ENCODE results near the gene FAT4. TPM values are rescaled to one million over a fixed set of nuclear protein-coding genes. Genes with fewer than 3 reads are reported as not detected.

Gene FAT4
- total and polyA plus RNA-seq, 9 of the 15 experiments (the other 6 are each of a cell fraction or from before 2014, with no cell fraction given): 0.01 TPM; not detected in 8

DNA sequence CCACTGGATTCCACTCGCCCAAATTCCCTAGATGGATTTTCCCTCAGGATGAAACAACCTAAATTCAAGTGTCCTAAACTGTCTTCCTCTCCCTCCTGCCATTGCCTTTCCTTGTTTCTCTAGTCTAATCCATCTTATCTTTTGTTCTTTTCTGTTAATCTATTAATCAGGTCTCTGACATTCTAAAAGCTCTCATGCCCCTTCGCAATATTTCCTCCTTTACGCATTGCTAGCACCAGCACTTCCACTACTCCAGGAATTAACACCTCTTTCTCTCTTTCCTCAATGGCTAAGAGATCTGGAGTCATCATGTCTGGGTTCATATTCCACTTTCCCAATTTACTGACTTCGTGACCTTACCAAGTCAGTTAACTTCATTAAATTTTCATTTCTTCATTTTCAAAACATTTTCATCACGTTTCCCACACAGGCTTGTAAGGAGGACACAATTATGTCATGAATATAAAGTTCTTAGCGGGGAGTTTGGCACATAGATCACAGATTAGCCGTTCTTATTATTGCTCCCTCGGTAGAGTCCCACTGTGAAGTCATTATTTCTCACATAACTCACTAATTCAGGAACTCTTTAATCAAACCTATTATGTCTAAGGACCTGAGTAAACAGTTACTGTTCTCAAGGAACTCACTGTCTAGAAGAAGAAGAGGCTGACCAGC, 45.3 kb downstream of the FAT4 start:
- intact Hi-C loops (cut with micrococcal nuclease): no loop called here
- H3K4me3 ChIP-seq: no peak overlapping the region
- H3K27ac ChIP-seq (ENCODE audit: extremely low read depth, low read depth, low read length): no peak overlapping the region
- TF ChIP-seq ZBTB49 (CRISPR knock-in tag; IDR thresholded peaks at IDR 0.05; ENCODE audit: borderline replicate concordance): no peak
- TF ChIP-seq, protein P1, sequence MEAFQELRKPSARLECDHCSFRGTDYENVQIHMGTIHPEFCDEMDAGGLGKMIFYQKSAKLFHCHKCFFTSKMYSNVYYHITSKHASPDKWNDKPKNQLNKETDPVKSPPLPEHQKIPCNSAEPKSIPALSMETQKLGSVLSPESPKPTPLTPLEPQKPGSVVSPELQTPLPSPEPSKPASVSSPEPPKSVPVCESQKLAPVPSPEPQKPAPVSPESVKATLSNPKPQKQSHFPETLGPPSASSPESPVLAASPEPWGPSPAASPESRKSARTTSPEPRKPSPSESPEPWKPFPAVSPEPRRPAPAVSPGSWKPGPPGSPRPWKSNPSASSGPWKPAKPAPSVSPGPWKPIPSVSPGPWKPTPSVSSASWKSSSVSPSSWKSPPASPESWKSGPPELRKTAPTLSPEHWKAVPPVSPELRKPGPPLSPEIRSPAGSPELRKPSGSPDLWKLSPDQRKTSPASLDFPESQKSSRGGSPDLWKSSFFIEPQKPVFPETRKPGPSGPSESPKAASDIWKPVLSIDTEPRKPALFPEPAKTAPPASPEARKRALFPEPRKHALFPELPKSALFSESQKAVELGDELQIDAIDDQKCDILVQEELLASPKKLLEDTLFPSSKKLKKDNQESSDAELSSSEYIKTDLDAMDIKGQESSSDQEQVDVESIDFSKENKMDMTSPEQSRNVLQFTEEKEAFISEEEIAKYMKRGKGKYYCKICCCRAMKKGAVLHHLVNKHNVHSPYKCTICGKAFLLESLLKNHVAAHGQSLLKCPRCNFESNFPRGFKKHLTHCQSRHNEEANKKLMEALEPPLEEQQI (IDR thresholded peaks at IDR 0.05): no peak
- no peak for TF ChIP-seq RFX7 (CRISPR knock-in tag; IDR thresholded peaks at IDR 0.05)
- no peak for TF ChIP-seq ZNF445 (CRISPR knock-in tag; IDR thresholded peaks at IDR 0.05; ENCODE audit: low read depth)
- WGBS (ENCODE audit: insufficient coverage, low coverage, missing lambda C conversion rate): under 1% methylated on average over 8 of the region's 8 CpGs
- H3K4me2 ChIP-seq (ENCODE audit: insufficient read depth, low read length): no peak overlapping the region
- FAIRE-seq (no peak), ATAC-seq (no peak), DNase-seq (ENCODE audit: extremely low read depth in 1 of 4, low spot score in 3 of 4) (no peak)
- H3K9me3 ChIP-seq (replicated peaks; ENCODE audit: control insufficient read depth, insufficient read depth, low read depth, low read length): no peaks in the 10 kb centered on the region; the same call in 1 of the 2 replicates
- H2AFZ ChIP-seq (ENCODE audit: low read depth, low read length): no peak overlapping the region
- no peaks in the 10 kb centered on the region for H3K4me1 ChIP-seq (replicated peaks in 1 of 2; ENCODE audit: control insufficient read depth in 2 of 2, insufficient read depth in 2 of 2, low read length in 2 of 2)
- H4K20me1 ChIP-seq (replicated peaks; ENCODE audit: control insufficient read depth, insufficient read depth, low read length): no peaks in the 10 kb centered on the region
- no peaks in the 10 kb centered on the region for H3K27me3 ChIP-seq (ENCODE audit: control insufficient read depth in 2 of 2, insufficient read depth in 2 of 2, low read length in 2 of 2)
- in situ Hi-C loops (cut with MboI): no loop called here
- POLR2A ChIA-PET: no interaction called here
- no TSS peak for BruUV-seq (replicated peaks)
- CTCF ChIA-PET (ENCODE audit: low intra/inter-chr PET ratio): no interaction called here
- H3K9me1 ChIP-seq (ENCODE audit: control insufficient read depth, insufficient read depth, low read length): no peaks in the 10 kb centered on the region
- H3K36me3 ChIP-seq (ENCODE audit: control insufficient read depth, insufficient read depth, low read length): no peaks in the 10 kb centered on the region
- no peaks in the 10 kb centered on the region for H3K79me2 ChIP-seq (ENCODE audit: control insufficient read depth, insufficient read depth, low read length)
- H3K9ac ChIP-seq (ENCODE audit: insufficient read depth in 1 of 2, low read depth in 2 of 2, low read length in 2 of 2): no peak overlapping the region
